GM18867 (cell line): ENCODE measurements around the gene B4GALT7.
"Not testable (repeated sequence)": the region's sequence is repeated elsewhere in the genome, so short reads cannot be mapped to it uniquely, and the experiment has no call there.

Experiments used
- ATAC-seq: cut with Tn5 transposase; IDR thresholded peaks from one replicate; pipeline ENCODE4 v1.9.1; 2021; ENCODE audit warnings: mild to moderate bottlenecking, moderate library complexity; ENCODE audit not compliant: unreplicated experiment

The B4GALT7 gene

DNA sequence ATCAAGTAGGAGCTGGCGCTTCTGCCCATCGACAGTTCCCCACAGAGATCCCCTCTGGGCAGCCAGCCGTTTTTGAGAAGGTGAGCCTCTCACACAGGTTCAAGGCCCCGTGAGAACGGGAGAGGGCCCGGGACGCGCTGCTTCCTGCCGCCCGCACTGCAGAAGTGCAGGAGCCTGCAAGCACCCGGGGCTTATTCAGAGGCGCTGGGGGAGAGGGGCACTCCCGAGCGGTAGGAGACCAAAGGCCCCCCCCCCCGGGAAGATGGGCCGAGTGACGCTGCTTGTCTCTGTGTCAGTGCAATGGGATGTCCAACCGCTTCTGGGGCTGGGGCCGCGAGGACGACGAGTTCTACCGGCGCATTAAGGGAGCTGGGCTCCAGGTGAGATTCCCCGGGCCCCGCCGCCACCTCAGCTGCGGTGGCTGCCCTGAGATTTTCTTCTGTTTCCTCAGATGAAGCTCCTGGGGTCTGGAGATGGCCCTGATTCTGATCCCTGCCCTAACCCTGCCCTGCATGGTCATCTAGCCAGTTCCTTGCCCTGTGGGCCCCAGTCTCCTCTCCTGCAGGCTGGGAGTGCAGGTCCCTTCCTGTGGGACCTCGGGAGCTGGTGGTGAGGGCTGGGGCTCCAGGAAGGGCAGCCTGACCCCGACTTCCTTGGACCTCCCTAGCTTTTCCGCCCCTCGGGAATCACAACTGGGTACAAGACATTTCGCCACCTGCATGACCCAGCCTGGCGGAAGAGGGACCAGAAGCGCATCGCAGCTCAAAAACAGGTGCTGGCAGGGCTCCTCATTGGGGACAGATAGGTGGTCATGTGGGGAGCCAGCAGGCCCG, 8.5 kb downstream of the B4GALT7 start:
- ATAC-seq: no peak

DNA sequence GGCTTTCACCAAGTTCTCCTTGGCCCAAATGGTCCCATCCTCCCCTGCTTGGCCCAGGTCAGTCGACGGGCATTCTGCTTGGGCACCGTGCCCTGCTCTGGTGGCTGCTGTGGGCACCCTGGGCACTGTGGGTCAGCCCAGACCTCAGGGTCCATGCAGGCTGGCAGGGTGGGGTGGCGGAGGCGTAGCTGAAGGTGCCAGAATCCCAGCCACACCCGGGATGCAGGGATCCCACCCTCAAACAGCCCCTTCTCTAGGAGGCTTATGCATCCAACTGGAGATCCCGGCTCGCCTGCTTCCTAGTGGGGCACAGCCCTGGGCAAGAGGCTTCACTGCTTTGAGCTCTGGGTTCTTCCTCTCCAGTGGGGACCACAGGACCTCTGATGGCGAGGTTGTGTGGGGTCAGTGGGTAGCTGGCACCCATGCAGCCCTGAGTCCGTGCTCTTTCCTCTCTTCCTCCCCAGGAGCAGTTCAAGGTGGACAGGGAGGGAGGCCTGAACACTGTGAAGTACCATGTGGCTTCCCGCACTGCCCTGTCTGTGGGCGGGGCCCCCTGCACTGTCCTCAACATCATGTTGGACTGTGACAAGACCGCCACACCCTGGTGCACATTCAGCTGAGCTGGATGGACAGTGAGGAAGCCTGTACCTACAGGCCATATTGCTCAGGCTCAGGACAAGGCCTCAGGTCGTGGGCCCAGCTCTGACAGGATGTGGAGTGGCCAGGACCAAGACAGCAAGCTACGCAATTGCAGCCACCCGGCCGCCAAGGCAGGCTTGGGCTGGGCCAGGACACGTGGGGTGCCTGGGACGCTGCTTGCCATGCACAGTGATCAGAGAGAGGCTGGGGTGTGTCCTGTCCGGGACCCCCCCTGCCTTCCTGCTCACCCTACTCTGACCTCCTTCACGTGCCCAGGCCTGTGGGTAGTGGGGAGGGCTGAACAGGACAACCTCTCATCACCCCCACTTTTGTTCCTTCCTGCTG, 9.4 kb downstream of the B4GALT7 start:
- no peak for ATAC-seq

DNA sequence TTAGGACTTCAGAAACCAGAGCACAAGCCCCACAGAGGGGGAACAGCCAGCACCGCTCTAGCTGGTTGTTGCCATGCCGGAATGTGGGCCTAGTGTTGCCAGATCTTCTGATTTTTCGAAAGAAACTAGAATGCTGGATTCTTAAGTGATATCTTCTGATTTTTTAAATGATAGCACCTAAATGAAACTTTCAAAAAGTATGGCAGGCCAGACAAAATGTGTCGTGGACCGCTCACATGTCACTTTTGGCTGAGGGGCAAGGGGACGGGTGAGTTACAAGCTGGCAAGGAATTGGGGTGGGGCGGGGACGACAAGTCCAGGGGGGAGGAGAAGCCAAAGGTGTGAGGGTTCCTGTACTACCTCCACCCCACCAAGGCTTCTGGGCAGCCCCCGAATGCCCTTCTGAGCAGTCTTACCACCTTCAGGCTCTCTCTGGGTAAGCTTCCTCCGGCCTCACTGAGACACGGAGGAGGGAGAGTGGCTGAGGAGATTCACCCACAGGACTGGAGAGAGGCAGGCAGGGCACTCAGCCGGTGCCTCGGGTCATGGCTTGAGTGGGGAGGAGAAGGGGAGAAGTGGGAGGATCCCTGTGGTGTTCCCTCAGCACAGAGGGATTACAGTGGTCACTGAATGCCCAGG, 10.3 kb downstream of the B4GALT7 start:
- ATAC-seq: no peak

DNA sequence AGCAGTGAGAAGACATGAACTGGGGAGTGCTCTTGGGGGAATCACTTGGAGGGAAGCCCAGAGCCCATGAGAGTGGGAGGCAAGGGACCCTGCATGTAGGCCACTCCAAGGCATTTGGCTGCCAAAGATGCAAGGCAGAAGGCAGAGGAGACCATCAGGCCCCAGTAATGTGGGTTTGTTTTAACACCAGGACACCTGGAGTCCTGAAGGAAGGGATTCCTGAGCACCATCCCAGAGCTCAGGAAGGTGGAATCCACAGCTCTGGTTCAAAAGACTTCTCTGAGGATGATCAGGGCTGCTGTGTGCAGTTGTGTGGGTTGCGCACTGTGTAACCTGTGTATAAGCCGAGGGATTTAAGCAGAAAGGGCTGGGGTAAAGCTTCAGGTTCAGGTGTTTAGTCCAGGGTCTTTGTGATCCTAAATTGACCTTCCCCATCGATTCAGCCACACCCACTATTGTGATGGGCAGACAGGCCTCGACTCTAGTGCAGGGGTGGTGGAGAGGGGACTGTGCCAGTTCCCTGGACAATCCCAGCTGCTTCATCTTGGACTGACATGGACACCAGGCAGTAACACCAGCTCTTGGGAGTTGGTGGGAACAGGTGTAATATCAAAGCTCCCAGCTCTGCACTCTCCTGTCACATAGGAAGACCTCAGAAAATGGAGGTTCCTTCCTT, 11.0 kb downstream of the B4GALT7 start:
- no peak for ATAC-seq

DNA sequence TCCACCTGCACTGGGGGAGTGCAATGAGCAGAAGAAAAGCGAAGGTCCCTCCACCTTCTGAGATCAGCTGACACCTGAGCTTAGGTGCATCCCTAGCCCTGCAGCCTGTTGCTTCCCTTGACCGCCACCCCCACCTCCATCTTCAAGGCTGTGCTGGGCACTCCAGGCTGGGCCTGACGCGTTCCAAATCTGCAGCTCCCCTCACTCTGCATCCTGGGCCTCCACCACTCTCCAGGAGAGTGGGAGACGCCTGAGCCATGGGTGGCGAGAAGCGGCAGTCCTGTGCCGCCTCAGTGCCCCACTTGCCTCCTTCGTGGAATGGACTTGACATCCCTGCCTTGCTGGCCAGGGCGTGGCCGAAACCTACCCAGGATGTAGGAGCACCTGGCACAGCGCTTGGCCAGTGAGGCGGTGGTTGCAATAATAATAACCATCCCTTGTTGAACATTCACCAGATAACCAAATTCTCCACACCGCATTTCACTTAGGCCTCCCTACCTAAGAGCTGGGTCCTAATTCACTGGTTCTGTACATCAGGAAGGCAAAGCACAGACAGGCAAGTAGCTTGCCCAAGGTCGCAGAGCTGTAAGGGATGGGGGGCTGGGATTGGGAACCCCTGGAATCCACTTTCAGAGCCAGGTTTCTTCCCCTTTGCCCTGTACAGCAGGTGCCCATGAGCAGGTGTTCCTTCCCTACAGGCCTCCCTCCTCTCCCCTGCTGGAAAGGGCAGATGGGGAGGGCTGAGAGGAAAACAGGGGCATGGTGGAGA, 11.7 kb downstream of the B4GALT7 start:
- ATAC-seq: no peak

DNA sequence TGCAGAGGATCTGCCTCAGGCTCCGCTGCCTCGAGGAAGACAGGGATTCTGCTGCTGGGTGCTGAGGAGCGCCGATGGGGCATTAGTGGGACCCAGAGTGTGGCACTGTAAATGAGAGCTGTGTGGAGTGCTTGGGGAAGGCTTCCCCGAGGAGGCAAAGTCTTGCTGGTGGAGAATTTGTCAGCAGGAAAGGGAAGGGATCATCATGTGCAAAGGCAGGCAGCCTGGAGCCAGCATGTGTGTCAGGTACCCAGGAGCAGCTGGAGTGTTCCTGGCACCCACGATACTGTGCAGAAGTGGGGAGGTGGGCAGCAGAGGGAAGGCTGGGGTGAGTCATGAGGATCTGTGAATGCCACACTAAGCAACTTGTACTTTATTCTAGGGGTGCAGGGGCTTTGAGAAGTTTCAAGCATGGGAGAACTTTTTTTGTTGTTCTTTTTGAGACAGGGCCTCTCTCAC, 12.3 kb downstream of the B4GALT7 start:
- ATAC-seq: no peak

DNA sequence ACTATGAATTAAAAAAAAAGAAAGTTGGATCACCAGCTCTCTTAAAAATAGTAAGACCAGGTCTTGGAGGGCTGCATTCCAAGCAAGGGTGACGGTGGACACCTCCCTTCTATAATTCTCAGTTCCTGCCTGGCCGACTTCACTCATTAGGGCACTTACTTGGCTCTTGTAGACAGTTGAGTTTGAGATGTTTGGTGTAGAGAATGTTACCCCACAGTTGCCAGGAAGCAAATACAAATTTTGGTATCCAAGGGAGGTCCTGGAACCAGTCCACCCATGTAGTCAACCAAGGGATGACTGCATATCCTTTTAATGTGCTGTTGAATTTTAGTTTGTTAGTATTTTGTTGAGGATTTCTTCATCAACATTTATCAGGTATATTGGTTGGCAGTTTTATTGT, 20.6 kb downstream of the B4GALT7 start:
- no peak for ATAC-seq

DNA sequence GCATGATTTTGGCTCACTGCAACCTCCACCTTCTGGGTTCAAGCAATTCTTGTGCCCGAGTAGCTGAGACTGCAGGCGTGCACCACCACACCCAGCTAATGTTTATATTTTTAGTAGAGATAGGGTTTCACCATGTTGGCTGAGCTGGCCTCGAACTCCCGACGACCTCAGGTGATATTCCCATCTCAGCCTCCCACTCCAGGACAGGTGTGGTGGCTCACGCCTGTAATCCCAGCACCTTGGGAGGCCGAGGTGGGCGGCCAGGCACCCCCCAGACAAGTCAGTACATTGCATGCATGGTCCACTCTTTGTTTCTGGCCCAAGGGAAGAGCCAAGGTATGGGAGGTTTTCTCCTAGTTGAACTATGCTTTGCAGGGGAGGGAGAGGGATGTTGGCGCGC, 24.2 kb downstream of the B4GALT7 start:
- not testable (repeated sequence) for ATAC-seq

DNA sequence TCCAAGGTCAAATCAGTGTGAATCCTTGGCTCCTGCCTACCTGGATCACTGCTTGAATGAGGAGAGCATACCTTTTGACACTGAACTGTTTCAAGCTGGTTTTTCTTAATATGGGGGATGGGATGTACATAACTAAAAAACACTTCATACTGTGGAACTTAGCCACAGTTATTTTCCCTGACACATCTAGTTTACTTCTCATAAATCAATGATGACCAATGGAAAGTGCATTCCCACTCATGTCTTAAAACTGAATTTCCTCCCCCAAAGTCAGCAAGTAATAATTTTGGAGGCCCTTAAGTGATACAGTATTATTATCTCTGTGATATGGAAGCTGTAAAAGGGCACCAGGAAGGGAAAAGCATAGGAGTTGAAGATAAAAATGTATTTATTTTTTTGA, 30.3 kb downstream of the B4GALT7 start:
- not testable (repeated sequence) for ATAC-seq

DNA sequence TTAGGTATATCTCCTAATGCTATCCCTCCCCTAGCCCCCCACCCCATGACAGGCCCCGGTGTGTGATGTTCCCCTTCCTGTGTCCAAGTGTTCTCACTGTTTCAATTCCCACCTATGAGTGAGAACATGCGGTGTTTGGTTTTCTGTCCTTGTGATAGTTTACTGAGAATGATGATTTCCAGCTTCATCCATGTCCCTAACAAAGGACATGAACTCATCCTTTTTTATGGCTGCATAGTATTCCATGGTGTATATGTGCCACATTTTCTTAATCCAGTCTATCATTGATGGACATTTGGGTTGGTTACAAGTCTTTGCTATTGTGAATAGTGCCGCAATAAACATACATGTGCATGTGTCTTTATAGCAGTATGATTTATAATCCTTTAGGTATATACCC, 35.0 kb downstream of the B4GALT7 start:
- not testable (repeated sequence) for ATAC-seq

DNA sequence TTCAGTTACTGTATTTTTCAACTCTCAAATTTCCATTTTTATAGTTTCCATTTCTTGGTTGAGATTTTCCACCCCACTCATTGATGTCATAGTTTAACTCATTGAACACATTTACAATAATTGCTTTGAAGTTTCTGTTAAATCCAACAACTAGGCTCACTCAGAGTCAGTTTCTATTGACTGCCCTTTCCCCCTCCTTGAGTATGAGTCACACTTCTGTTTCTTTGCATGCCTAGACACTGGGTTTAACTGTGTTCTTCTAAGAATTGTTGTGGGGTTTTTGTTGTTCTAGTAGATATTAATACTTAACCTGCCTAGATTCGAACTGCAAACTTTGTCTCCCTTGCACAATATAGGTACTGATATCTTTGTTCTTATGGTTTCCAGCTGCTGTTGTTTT, 45.5 kb downstream of the B4GALT7 start:
- not testable (repeated sequence) for ATAC-seq

DNA sequence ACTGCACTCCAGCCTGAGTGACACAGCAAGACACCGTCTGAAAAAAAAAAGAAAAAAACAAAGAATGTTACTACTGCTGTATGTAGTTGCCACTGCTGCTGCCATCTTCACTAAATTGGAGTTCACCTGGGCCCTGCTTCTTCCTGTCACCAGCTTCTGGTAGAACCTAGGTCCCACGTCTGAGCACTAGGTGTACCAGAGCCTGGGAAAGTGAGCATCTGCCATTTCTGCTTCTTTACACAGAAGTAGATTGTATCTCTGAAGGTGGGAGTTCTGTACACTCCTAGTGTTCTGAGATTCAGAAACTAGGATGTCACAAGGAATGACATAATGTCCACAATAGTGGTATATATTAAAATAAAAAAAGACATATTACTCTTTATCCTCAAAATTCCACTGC, 51.3 kb downstream of the B4GALT7 start:
- ATAC-seq: not testable (repeated sequence)

DNA sequence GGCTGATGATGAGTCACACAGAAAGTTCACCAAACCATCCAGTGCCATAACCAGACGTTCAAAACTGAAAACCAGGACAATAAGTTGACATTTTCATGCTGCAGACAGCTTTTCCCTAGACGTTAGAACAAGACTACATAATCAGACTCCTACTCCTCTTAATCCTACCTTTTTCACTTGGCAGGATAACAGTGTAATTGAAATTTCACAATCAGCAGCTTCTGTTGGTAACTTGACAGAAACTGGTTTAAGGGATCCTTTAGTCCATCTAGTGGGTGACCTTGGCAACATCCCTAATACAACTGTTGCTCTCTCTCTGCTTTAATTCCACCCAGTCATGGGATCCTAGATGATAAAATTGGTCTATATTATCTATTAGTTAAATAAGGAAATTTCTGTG, 57.9 kb downstream of the B4GALT7 start:
- not testable (repeated sequence) for ATAC-seq

DNA sequence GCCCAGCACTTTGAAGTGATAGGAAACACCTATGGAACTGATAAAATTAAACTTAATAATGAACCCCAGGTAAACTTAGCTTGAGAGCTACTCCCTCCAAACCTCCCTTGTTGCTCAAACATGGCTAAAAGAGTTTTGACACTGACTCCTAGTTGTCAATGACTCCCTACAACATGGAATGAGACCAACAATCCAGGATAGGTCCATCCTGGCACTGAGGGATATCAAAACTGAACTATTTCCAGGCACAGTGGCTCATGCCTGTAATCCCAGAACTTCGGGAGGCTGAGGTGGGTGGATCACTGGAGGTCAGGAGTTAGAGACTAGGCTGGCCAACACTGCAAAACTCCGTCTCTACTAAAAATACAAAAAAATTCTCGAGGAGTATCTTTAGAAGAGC, 58.6 kb downstream of the B4GALT7 start:
- ATAC-seq: not testable (repeated sequence)
